ENCODE results near the gene TBCB. TPM values are rescaled to one million over a fixed set of nuclear protein-coding genes. Genes with fewer than 3 reads are reported as not detected.

The TBCB gene
- total and polyA plus RNA-seq, 8 donors, result 32.1 to 263 (median 115) TPM

DNA sequence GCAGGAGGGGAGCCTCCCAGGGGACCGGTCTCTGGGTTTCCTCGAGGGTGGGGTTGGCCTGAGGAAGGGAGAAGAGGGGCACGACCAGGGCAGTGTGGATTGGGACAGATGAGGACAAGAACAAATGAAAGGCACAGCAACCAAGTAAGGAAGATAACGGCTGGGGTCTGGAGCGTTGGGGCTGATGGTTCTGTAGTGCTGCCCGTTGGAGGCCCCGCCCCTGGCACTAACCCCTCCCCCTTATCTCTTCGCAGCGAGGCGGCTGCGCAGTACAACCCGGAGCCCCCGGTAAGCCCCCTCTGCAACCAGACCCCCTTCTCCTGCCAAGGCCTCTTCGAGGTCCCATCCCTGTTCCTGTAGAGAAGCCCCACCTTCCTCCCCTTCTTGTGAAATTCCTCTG is 26.8 kb downstream of the TBCB start:
- Histone ChIP-seq H3K4me1 (peaks cover 8 to 38% (median 33%) of the 10 kb centered on the region in 4 donors), H3K36me3 (peaks cover 42 to 57% (median 51%) of the 10 kb centered on the region in 4 donors), H3K27me3 (no peaks in the 10 kb centered on the region), H3K4me3 (peak overlapping the region in 1 of 4 donors; percentile 85), H3K27ac (peak overlapping the region in 3 of 5 donors; percentile 95 to 99 (median 98)), H3K9me3 (no peaks in the 10 kb centered on the region)
- TF ChIP-seq, protein P1, sequence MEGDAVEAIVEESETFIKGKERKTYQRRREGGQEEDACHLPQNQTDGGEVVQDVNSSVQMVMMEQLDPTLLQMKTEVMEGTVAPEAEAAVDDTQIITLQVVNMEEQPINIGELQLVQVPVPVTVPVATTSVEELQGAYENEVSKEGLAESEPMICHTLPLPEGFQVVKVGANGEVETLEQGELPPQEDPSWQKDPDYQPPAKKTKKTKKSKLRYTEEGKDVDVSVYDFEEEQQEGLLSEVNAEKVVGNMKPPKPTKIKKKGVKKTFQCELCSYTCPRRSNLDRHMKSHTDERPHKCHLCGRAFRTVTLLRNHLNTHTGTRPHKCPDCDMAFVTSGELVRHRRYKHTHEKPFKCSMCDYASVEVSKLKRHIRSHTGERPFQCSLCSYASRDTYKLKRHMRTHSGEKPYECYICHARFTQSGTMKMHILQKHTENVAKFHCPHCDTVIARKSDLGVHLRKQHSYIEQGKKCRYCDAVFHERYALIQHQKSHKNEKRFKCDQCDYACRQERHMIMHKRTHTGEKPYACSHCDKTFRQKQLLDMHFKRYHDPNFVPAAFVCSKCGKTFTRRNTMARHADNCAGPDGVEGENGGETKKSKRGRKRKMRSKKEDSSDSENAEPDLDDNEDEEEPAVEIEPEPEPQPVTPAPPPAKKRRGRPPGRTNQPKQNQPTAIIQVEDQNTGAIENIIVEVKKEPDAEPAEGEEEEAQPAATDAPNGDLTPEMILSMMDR (IDR thresholded peaks at IDR 0.05), result no peak
- no peak for TF ChIP-seq POLR2A (IDR thresholded peaks at IDR 0.05)
- TF ChIP-seq POLR2AphosphoS5 (IDR thresholded peaks at IDR 0.05), result no peak
- TF ChIP-seq EP300 (IDR thresholded peaks at IDR 0.05), result no peak
- 94% methylated on average over 13 to 14 of the region's 14 CpGs for whole genome bisulfite sequencing, 5 donors
- intact Hi-C loops (cut with DNase I; ENCODE audit: low total_unique reads), result no loop called here
- no peak for DNase-seq

DNA sequence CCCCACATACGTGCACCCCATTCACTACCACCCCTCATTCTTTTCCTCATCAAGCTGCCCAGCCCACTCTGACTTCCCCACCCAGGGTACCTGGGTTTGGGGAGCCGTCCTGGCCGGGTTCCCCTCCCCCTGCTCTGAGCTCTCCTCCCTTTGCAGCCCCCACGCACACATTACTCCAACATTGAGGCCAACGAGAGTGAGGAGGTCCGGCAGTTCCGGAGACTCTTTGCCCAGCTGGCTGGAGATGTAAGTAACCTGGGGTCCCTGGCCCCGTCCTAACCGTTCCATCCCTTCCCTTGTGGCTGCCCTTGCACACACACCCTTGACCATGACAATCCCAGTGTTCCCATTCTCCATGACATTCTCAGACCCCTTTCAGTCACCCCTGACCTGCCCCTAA is 27.2 kb downstream of the TBCB start:
- peaks cover 46 to 61% (median 56%) of the 10 kb centered on the region in 4 donors for H3K36me3 ChIP-seq
- 88 to 94% (median 92%) methylated on average over 9 of the region's 9 CpGs for WGBS, 5 donors
- H3K27me3 ChIP-seq, result no peaks in the 10 kb centered on the region
- intact Hi-C loops (cut with DNase I; ENCODE audit: low total_unique reads), result no loop called here
- TF ChIP-seq, protein P1 (IDR thresholded peaks at IDR 0.05), result no peak
- TF ChIP-seq POLR2A (IDR thresholded peaks at IDR 0.05), result no peak
- no peak for TF ChIP-seq POLR2AphosphoS5 (IDR thresholded peaks at IDR 0.05)
- no peak for TF ChIP-seq EP300 (IDR thresholded peaks at IDR 0.05)
- DNase-seq, result no peak
- H3K4me3 ChIP-seq, result peak overlapping the region in 1 of 4 donors; percentile 85
- H3K4me1 ChIP-seq, result peaks cover 8 to 33% (median 29%) of the 10 kb centered on the region in 4 donors
- no peaks in the 10 kb centered on the region for H3K9me3 ChIP-seq
- peak overlapping the region in 1 of 5 donors; percentile 95 for H3K27ac ChIP-seq

GRCh38 chr19:36144624-36145023 is 29.4 kb downstream of the TBCB start:
- 96 to 99% (median 97%) methylated on average over 6 of the region's 6 CpGs for WGBS, 5 donors
- Histone ChIP-seq H3K27ac (no peak overlapping the region), H3K4me1 (peaks cover 8 to 17% (median 14%) of the 10 kb centered on the region in 4 donors), H3K4me3 (no peak overlapping the region), H3K36me3 (peaks cover 67 to 83% (median 77%) of the 10 kb centered on the region in 4 donors), H3K9me3 (no peaks in the 10 kb centered on the region), H3K27me3 (no peaks in the 10 kb centered on the region)
- no peak for DNase-seq
- intact Hi-C loops (cut with DNase I; ENCODE audit: low total_unique reads), result no loop called here
- TF ChIP-seq, protein P1 (IDR thresholded peaks at IDR 0.05), result no peak
- TF ChIP-seq POLR2AphosphoS5 (IDR thresholded peaks at IDR 0.05) (no peak), POLR2A (IDR thresholded peaks at IDR 0.05) (no peak), EP300 (IDR thresholded peaks at IDR 0.05) (no peak)

DNA sequence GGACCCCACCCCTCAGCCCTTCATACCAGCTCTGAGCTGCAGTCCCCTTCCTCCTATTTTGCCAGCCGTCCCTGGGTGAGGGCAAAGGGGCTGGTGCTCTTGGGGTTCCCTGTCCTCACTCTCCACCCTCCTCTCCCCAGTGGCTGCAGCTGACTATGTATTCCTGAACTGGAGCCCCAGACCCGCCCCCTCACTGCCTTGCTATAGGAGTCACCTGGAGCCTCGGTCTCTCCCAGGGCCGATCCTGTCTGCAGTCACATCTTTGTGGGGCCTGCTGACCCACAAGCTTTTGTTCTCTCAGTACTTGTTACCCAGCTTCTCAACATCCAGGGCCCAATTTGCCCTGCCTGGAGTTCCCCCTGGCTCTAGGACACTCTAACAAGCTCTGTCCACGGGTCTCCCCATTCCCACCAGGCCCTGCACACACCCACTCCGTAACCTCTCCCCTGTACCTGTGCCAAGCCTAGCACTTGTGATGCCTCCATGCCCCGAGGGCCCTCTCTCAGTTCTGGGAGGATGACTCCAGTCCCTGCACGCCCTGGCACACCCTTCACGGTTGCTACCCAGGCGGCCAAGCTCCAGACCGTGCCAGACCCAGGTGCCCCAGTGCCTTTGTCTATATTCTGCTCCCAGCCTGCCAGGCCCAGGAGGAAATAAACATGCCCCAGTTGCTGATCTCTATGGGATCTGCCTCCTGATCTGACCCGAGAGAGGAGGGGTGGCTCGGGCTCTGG is 34.6 kb downstream of the TBCB start:
- Histone ChIP-seq H3K27me3 (no peaks in the 10 kb centered on the region), H3K36me3 (peaks cover 58 to 76% (median 70%) of the 10 kb centered on the region in 4 donors), H3K9me3 (no peaks in the 10 kb centered on the region), H3K27ac (peak overlapping the region in 2 of 5 donors; percentile 89 to 94), H3K4me3 (no peak overlapping the region), H3K4me1 (peaks cover 0 to 24% (median 18%) of the 10 kb centered on the region in 4 donors)
- TF ChIP-seq POLR2AphosphoS5 (IDR thresholded peaks at IDR 0.05) (no peak), EP300 (IDR thresholded peaks at IDR 0.05) (no peak), POLR2A (IDR thresholded peaks at IDR 0.05) (no peak)
- TF ChIP-seq, protein P1 (IDR thresholded peaks at IDR 0.05), result no peak
- no peak for DNase-seq
- 72 to 87% (median 82%) methylated on average over 11 to 13 of the region's 13 CpGs for WGBS, 5 donors
- intact Hi-C loops (cut with DNase I; ENCODE audit: low total_unique reads), result no loop called here
